Measurements from ENCODE around the gene HMCN2. TPM values are rescaled to one million over a fixed set of nuclear protein-coding genes. Genes with fewer than 3 reads are reported as not detected.

HMCN2 gene
- total RNA-seq, 2 experiments from 2014 or later: not detected

DNA sequence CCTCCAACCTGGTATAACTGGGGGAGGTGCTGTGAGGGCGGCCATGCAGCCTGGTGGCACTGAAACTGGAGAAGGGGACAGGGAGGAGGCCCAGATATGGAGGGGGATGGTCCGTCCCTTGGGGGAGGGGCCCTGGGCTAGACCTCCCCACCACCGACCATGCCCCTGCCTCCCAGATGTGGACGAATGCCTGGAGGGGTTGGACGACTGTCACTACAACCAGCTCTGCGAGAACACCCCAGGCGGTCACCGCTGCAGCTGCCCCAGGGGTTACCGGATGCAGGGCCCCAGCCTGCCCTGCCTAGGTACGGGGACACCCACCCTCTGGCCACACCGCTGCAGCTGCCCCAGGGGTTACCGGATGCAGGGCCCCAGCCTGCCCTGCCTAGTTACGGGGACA lies 163.8 kb downstream of the HMCN2 start:
- H3K79me2 ChIP-seq (ENCODE audit: insufficient read depth, low read depth, low read length): no peaks in the 10 kb centered on the region
- H3K4me3 ChIP-seq (ENCODE audit: low read depth, low read length, poor library complexity, severe bottlenecking): no peak overlapping the region
- no TSS peak for BruUV-seq (replicated peaks)
- H2AFZ ChIP-seq (ENCODE audit: low read length): no peak overlapping the region
- H3K9me2 ChIP-seq (ENCODE audit: insufficient read depth, low read length): no peaks in the 10 kb centered on the region
- H3K4me2 ChIP-seq (ENCODE audit: low read length): no peak overlapping the region
- DNase-seq (ENCODE audit: low spot score): no peak
- H3K36me3 ChIP-seq (ENCODE audit: insufficient read depth, low read length): no peaks in the 10 kb centered on the region
- no peaks in the 10 kb centered on the region for H4K20me1 ChIP-seq (ENCODE audit: insufficient read depth, low read length)
- TF ChIP-seq, protein P1, sequence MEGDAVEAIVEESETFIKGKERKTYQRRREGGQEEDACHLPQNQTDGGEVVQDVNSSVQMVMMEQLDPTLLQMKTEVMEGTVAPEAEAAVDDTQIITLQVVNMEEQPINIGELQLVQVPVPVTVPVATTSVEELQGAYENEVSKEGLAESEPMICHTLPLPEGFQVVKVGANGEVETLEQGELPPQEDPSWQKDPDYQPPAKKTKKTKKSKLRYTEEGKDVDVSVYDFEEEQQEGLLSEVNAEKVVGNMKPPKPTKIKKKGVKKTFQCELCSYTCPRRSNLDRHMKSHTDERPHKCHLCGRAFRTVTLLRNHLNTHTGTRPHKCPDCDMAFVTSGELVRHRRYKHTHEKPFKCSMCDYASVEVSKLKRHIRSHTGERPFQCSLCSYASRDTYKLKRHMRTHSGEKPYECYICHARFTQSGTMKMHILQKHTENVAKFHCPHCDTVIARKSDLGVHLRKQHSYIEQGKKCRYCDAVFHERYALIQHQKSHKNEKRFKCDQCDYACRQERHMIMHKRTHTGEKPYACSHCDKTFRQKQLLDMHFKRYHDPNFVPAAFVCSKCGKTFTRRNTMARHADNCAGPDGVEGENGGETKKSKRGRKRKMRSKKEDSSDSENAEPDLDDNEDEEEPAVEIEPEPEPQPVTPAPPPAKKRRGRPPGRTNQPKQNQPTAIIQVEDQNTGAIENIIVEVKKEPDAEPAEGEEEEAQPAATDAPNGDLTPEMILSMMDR (conservative IDR thresholded peaks at IDR 0.05; ENCODE audit: low read length): no peak
- no peak for TF ChIP-seq EZH2phosphoT487 (IDR thresholded peaks at IDR 0.05; ENCODE audit: borderline replicate concordance, low read depth, low read length)
- H3K27ac ChIP-seq (ENCODE audit: low read depth, low read length, poor library complexity, severe bottlenecking): no peak overlapping the region
- POLR2A ChIA-PET: no interaction called here
- intact Hi-C loops (cut with micrococcal nuclease; ENCODE audit: unreplicated experiment): no loop called here
- H3K9me3 ChIP-seq (ENCODE audit: low read length): no peaks in the 10 kb centered on the region
- H3K4me1 ChIP-seq (ENCODE audit: insufficient read depth, low read length, poor library complexity, severe bottlenecking): no peaks in the 10 kb centered on the region
- CTCF ChIA-PET (ENCODE audit: unreplicated experiment): no interaction called here

DNA sequence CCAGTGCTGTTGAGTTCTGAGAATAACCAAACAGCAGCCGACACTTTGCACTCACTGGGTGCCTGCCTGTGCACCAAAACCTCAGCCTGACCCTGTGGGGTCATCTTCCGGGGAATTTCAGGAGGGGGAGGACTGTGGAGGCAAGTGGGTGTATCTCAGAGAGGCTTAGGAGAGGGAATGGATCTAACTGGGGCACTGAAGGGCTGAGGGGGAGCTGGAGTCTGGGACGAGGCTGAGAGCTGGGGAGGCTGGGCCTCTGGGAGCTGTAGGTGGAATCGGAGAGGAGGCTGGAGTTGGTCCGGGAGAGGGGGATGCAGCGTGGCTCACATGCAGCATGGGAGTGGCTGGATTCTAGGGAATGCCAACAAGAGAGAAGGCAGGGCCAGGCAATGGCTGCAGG lies 164.3 kb downstream of the HMCN2 start:
- no peaks in the 10 kb centered on the region for H4K20me1 ChIP-seq (ENCODE audit: insufficient read depth, low read length)
- H3K4me1 ChIP-seq (ENCODE audit: insufficient read depth, low read length, poor library complexity, severe bottlenecking): no peaks in the 10 kb centered on the region
- no peak overlapping the region for H3K27ac ChIP-seq (ENCODE audit: low read depth, low read length, poor library complexity, severe bottlenecking)
- TF ChIP-seq EZH2phosphoT487 (IDR thresholded peaks at IDR 0.05; ENCODE audit: borderline replicate concordance, low read depth, low read length): no peak
- TF ChIP-seq, protein P1 (conservative IDR thresholded peaks at IDR 0.05; ENCODE audit: low read length): no peak
- CTCF ChIA-PET (ENCODE audit: unreplicated experiment): no interaction called here
- intact Hi-C loops (cut with micrococcal nuclease; ENCODE audit: unreplicated experiment): no loop called here
- BruUV-seq (replicated peaks): no TSS peak
- POLR2A ChIA-PET: no interaction called here
- H3K4me2 ChIP-seq (ENCODE audit: low read length): no peak overlapping the region
- H3K9me3 ChIP-seq (ENCODE audit: low read length): no peaks in the 10 kb centered on the region
- no peak overlapping the region for H2AFZ ChIP-seq (ENCODE audit: low read length)
- no peak overlapping the region for H3K4me3 ChIP-seq (ENCODE audit: low read depth, low read length, poor library complexity, severe bottlenecking)
- no peaks in the 10 kb centered on the region for H3K36me3 ChIP-seq (ENCODE audit: insufficient read depth, low read length)
- no peak for DNase-seq (ENCODE audit: low spot score)
- H3K9me2 ChIP-seq (ENCODE audit: insufficient read depth, low read length): no peaks in the 10 kb centered on the region
- no peaks in the 10 kb centered on the region for H3K79me2 ChIP-seq (ENCODE audit: insufficient read depth, low read depth, low read length)

DNA sequence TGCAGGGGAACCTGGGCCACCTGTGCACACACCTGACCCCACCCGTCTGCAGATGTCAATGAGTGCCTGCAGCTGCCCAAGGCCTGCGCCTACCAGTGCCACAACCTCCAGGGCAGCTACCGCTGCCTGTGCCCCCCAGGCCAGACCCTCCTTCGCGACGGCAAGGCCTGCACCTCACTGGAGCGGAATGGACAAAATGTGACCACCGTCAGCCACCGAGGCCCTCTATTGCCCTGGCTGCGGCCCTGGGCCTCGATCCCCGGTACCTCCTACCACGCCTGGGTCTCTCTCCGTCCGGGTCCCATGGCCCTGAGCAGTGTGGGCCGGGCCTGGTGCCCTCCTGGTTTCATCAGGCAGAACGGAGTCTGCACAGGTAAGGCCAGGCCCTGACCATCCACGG lies 164.7 kb downstream of the HMCN2 start:
- no TSS peak for BruUV-seq (replicated peaks)
- H3K36me3 ChIP-seq (ENCODE audit: insufficient read depth, low read length): no peaks in the 10 kb centered on the region
- no peaks in the 10 kb centered on the region for H3K79me2 ChIP-seq (ENCODE audit: insufficient read depth, low read depth, low read length)
- no peak overlapping the region for H3K4me3 ChIP-seq (ENCODE audit: low read depth, low read length, poor library complexity, severe bottlenecking)
- no peaks in the 10 kb centered on the region for H3K4me1 ChIP-seq (ENCODE audit: insufficient read depth, low read length, poor library complexity, severe bottlenecking)
- H3K27ac ChIP-seq (ENCODE audit: low read depth, low read length, poor library complexity, severe bottlenecking): no peak overlapping the region
- intact Hi-C loops (cut with micrococcal nuclease; ENCODE audit: unreplicated experiment): no loop called here
- ChIA-PET POLR2A (no interaction called here), CTCF (ENCODE audit: unreplicated experiment) (no interaction called here)
- no peak for TF ChIP-seq EZH2phosphoT487 (IDR thresholded peaks at IDR 0.05; ENCODE audit: borderline replicate concordance, low read depth, low read length)
- TF ChIP-seq, protein P1 (conservative IDR thresholded peaks at IDR 0.05; ENCODE audit: low read length): no peak
- H3K9me3 ChIP-seq (ENCODE audit: low read length): no peaks in the 10 kb centered on the region
- H3K4me2 ChIP-seq (ENCODE audit: low read length): no peak overlapping the region
- H3K9me2 ChIP-seq (ENCODE audit: insufficient read depth, low read length): no peaks in the 10 kb centered on the region
- no peaks in the 10 kb centered on the region for H4K20me1 ChIP-seq (ENCODE audit: insufficient read depth, low read length)
- DNase-seq (ENCODE audit: low spot score): no peak
- no peak overlapping the region for H2AFZ ChIP-seq (ENCODE audit: low read length)

Data from OCI-LY7 (cell line).